Urothelium cell line (cell line): ENCODE data around the gene RPN1.
A peak's percentile ranks its signal among the peaks of the same experiment; 100 is the strongest.
"Not testable (repeated sequence)": the region's sequence is repeated elsewhere in the genome, so short reads cannot be mapped to it uniquely, and the experiment has no call there.

Source experiments
- DNase-seq: peaks from one replicate; pipeline ENCODE4 v3.0.0; 2011; ENCODE audit warnings: low spot score, mixed read lengths
- FAIRE-seq: peaks from 2 replicates; lab custom pipeline; 2011; peaks lifted over from hg19 to GRCh38; lab: Jason Lieb, UNC

The RPN1 gene

GRCh38 chr3:128653383-128653992, 2.9 kb upstream of the RPN1 start:
- DNase-seq, FAIRE-seq: not testable (repeated sequence)

GRCh38 chr3:128648940-128649663, 1.5 kb downstream of the RPN1 start:
- FAIRE-seq (no peak), DNase-seq (no peak)

GRCh38 chr3:128648402-128648801, 2.2 kb downstream of the RPN1 start:
- FAIRE-seq (no peak), DNase-seq (no peak)

GRCh38 chr3:128647307-128647706, 3.3 kb downstream of the RPN1 start:
- FAIRE-seq (no peak), DNase-seq (no peak)

GRCh38 chr3:128634075-128634611, 16.5 kb downstream of the RPN1 start:
- DNase-seq: no peak
- FAIRE-seq: no peak

- DNase-seq (no peak), FAIRE-seq (no peak)
Observed at GRCh38 chr3:128632301-128632700, 18.3 kb downstream of the RPN1 start.

- FAIRE-seq (no peak), DNase-seq (no peak)
Observed at GRCh38 chr3:128629936-128630335, 20.7 kb downstream of the RPN1 start.

GRCh38 chr3:128625409-128625945, 25.1 kb downstream of the RPN1 start:
- FAIRE-seq: no peak
- DNase-seq: no peak

- FAIRE-seq (no peak), DNase-seq (no peak)
Observed at GRCh38 chr3:128624526-128625138, 26.0 kb downstream of the RPN1 start.

- FAIRE-seq (no peak), DNase-seq (no peak)
Observed at GRCh38 chr3:128623762-128624176, 26.8 kb downstream of the RPN1 start.

- no peak for DNase-seq
- FAIRE-seq: no peak
Observed at GRCh38 chr3:128621931-128622330, 28.7 kb downstream of the RPN1 start.

- FAIRE-seq: no peak
- DNase-seq: no peak
Observed at GRCh38 chr3:128621234-128621633, 29.4 kb downstream of the RPN1 start.

GRCh38 chr3:128620268-128620691, 30.3 kb downstream of the RPN1 start:
- FAIRE-seq: no peak
- no peak for DNase-seq

GRCh38 chr3:128619146-128619890, 31.3 kb downstream of the RPN1 start:
- no peak for DNase-seq

GRCh38 chr3:128618398-128618726, 32.3 kb downstream of the RPN1 start:
- DNase-seq (no peak), FAIRE-seq (no peak)

More at GRCh38 chr3:128619146-128619890, 31.3 kb downstream of the RPN1 start:
- FAIRE-seq: no peak

- peak; percentile 68 for FAIRE-seq
Observed at GRCh38 chr3:128617557-128618397, 32.8 kb downstream of the RPN1 start.

GRCh38 chr3:128617270-128617556, 33.4 kb downstream of the RPN1 start:
- DNase-seq (no peak), FAIRE-seq (no peak)

More at GRCh38 chr3:128617557-128618397, 32.8 kb downstream of the RPN1 start:
- DNase-seq: peak; percentile 100

GRCh38 chr3:128616516-128617269, 33.9 kb downstream of the RPN1 start:
- no peak for FAIRE-seq

GRCh38 chr3:128614076-128614475, 36.5 kb downstream of the RPN1 start:
- DNase-seq: no peak

More at GRCh38 chr3:128616516-128617269, 33.9 kb downstream of the RPN1 start:
- no peak for DNase-seq

More at GRCh38 chr3:128614076-128614475, 36.5 kb downstream of the RPN1 start:
- no peak for FAIRE-seq
